SKM-1 (cell line): ENCODE data around the gene LHFPL2.

Experiments used
- DNase-seq: peaks from one replicate; lab custom pipeline; 2025; ENCODE audit not compliant: unreplicated experiment; lab: John Stamatoyannopoulos, UW

The LHFPL2 gene

GRCh38 chr5:78547183-78547582, 101.4 kb downstream of the LHFPL2 start:
- DNase-seq: no peak

GRCh38 chr5:78546276-78546996, 102.1 kb downstream of the LHFPL2 start:
- DNase-seq: no peak

GRCh38 chr5:78545406-78545805, 103.2 kb downstream of the LHFPL2 start:
- no peak for DNase-seq

GRCh38 chr5:78544561-78545201, 103.9 kb downstream of the LHFPL2 start:
- DNase-seq: no peak

GRCh38 chr5:78543916-78544315, 104.7 kb downstream of the LHFPL2 start:
- DNase-seq: no peak

- DNase-seq: no peak
These were observed 105.3 kb downstream of the LHFPL2 start for GRCh38 chr5:78543292-78543691.

GRCh38 chr5:78542321-78542840, 106.2 kb downstream of the LHFPL2 start:
- DNase-seq: no peak

- no peak for DNase-seq
These were observed 107.4 kb downstream of the LHFPL2 start for GRCh38 chr5:78541086-78541654.

- DNase-seq: peak; percentile 81
These were observed 108.1 kb downstream of the LHFPL2 start for GRCh38 chr5:78540335-78541085.

GRCh38 chr5:78538240-78538850, 110.2 kb downstream of the LHFPL2 start:
- no peak for DNase-seq

GRCh38 chr5:78537821-78538220, 110.8 kb downstream of the LHFPL2 start:
- no peak for DNase-seq

- no peak for DNase-seq
These were observed 111.2 kb downstream of the LHFPL2 start for GRCh38 chr5:78537411-78537810.

- no peak for DNase-seq
These were observed 111.8 kb downstream of the LHFPL2 start for GRCh38 chr5:78536661-78537196.

GRCh38 chr5:78534905-78535200, 113.7 kb downstream of the LHFPL2 start:
- DNase-seq: no peak

GRCh38 chr5:78534148-78534904, 114.2 kb downstream of the LHFPL2 start:
- no peak for DNase-seq

- DNase-seq: no peak
These were observed 115.2 kb downstream of the LHFPL2 start for GRCh38 chr5:78533356-78533755.

GRCh38 chr5:78530342-78531096, 118.1 kb downstream of the LHFPL2 start:
- DNase-seq: no peak

- DNase-seq: no peak
These were observed 120.6 kb downstream of the LHFPL2 start for GRCh38 chr5:78527925-78528324.

GRCh38 chr5:78527054-78527859, 121.3 kb downstream of the LHFPL2 start:
- no peak for DNase-seq
